GM21367 (cell line): ENCODE measurements around the gene RASAL2.
"Not testable (repeated sequence)": the region's sequence is repeated elsewhere in the genome, so short reads cannot be mapped to it uniquely, and the experiment has no call there.

Experiments used
- ATAC-seq: cut with Tn5 transposase; IDR thresholded peaks from one replicate; pipeline ENCODE4 v1.9.1; 2021; ENCODE audit not compliant: unreplicated experiment

Gene RASAL2

DNA sequence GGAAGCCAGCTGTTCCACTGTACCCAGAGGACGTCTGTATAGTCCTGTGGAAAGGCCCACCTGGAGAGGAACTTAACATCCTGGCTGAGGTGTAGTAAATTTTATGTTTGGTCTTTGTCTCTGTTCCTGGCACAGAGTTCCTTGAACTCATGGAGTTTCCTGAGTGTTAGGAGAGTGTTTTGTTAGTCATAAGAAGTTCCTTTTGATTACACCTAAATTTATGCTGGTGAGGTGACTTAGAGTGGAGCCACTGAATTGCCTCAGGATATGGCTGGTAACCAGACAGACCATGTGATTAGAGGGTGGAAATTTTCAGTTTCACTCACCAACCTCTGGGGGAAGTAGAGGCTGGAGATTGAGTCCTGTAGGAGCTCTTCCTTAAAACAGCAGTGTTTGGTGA lies 57.9 kb downstream of the RASAL2 start:
- no peak for ATAC-seq

DNA sequence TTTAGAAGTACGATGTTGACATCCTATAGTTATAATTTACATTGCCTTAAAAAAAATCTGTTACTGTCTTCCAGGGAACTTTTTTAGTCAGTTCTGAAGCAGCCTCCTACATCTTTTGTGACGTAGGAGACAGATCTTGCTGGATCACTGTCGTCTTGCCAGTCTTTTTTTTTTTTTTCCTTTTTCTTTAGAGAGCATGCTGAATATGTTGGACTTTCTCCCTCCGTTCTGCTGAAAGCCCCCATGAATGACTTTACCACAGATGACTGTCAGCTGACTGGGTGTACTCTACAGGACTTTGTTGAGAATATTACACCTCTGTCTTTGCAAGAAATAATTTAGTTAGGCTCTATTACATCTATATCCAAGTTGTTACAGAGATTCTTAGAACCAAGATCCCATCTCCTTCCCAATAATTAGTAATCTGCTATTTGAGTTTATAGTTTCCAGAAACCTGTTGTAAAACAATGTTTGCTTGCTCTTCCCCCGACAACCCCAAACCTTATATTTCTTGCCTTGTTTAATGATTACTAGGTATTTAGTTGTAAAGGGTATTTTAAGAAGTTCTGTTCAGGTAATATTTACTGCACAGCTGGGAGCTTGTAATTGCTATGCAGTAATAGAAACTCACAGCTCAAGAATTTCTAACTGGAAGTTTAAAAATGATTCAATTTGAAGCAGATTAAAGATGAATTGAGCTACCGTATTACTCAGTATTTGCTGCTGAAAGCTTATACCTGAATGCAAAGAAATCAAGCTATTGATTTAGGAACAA lies 61.8 kb downstream of the RASAL2 start:
- no peak for ATAC-seq

DNA sequence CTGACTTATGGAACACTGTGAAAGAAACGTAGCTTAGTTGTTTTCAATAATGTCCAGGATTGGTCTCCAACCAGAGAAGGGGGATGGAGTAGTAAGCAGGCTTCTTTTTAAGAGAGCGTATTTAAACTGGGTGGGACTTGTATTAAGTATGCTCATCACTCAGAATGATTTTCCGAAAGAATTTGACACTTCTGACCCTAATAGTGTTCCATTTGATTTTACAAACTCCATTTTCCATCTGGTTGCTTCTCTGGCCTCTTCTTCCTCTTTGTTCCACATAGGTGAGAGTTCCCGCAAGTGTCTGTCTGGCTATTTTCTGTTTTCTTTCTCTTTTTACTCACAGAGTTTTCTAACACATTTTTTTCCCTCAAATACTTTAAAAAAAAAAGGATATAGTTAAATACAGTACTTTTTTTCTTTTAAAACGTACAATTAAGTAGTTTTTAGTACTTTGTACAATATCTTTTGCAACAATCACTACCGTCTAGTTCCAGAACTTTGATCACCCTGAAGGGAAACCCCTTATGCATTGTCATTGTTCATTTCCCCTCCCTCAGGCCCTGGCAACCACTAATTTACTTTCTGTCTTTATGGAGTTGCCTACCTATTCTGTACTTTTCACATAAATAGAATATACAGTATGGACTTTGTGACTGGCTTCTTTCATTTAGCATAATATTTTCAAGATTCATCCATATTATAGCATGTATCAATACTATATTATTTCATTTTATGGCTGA lies 67.0 kb downstream of the RASAL2 start:
- ATAC-seq: no peak

DNA sequence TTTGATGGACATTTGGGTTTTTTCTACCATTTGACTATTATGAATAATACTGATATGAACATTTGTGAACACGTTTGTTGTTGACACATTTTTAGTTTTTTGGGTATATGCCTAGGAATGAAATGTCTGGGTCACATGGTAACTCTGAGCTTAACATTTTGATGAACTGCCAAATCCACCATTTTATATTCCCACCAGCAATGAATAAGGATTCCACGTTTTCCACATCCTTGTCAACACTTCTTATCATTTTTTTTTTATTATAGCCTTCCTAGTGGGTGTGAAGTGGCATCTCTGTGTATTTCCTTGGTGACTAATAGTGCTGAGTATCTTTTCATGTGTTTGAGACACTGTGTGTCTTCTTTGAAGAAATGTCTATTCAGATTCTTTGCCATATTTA lies 67.6 kb downstream of the RASAL2 start:
- ATAC-seq: no peak

DNA sequence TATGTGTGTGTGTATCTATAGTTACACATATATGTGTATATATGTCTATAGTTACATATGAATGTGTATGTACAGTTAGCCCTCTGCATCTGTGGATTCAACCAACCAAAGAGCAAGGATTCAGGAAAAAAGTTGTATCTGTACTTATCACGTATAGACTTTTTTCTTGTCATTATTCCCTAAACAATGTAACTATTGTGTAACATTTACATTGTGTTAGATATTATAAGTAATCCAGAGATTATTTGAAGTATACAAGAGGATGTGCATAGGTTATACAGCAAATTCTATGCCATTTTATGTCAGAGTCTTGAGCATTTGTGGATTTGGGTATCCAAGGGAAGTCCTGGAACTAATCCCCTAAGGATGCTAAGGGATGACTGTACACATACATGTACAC lies 71.3 kb downstream of the RASAL2 start:
- no peak for ATAC-seq

DNA sequence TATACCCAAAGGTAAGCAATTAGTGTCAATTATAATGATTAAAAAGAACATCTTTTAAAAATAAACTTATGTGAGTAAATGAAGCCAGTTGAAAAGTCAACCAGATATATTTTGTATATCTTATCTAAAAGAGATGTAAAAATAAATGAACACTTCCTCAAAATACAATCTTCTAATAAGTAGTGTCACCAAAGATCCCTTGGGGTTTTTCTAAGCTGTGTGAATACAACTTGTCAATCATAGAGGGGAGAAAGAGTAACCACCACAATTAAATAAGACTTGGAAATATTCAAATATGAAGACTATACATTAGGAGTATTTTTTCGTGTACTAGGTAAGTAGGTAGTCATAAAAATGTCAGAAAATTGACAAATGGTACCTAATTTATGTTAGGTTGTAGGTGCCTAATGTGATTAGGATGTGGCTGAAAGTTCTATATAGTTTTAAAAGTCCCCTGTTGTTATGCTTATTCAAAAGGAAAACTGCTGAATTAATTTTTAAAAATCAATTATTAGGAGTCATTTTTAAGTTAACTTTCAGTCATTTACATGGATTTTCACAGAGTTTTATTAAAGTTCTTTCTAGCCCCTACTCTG lies 72.6 kb downstream of the RASAL2 start:
- no peak for ATAC-seq

DNA sequence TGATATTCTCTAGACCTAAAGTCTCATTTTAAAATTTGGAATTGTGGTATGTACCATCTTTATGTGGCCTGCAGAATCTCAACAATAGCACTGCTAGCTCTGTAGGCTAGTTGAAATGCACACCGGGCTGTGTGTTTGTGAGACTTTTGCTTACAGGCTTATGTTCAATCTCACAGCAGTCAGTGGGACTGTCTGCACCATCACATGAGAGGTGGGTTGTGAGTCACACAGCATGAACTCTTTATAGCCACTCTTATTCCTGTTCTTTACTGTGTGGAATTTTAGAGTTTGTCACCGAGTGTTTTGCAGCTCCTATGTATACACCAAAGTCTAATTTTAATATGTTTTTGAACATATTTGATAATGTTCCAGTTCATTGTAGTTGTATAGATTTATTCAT lies 74.6 kb downstream of the RASAL2 start:
- ATAC-seq: no peak

DNA sequence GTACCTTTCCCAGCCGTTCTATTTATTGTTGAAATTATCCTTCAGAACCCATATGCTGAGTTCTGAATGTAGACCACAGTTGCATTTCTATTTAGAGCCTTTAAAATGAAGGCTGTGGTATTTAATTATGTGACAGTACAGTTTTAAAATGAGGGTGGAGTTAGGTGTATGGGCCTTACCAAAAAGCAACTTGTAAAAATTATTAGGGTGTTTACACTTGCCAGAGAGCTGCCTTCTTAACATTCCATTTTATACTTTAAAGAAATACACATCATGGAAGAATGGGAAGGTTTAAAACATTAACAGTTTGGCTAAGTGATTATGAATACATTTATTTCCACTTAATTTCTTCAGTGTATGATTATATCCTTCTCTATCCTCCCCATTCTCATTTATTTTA lies 75.7 kb downstream of the RASAL2 start:
- no peak for ATAC-seq

DNA sequence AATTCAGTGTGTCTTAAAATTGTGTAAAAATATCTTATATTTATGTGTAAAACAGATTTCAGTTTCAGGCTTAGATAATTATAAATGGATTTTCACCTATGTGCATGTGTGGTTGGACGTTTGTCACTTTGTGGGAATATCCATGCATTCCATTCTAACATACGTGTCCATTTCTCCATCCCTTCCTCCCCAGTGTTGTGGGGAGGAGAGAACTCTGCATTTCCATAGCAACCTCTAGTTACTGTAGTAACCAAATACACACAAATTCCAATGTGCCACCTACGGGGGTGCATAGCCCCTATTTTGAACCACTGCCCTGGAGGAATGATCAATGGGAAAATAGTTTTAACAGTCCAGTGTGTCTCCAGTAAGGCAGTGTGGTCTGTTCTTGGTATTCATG lies 79.0 kb downstream of the RASAL2 start:
- no peak for ATAC-seq

DNA sequence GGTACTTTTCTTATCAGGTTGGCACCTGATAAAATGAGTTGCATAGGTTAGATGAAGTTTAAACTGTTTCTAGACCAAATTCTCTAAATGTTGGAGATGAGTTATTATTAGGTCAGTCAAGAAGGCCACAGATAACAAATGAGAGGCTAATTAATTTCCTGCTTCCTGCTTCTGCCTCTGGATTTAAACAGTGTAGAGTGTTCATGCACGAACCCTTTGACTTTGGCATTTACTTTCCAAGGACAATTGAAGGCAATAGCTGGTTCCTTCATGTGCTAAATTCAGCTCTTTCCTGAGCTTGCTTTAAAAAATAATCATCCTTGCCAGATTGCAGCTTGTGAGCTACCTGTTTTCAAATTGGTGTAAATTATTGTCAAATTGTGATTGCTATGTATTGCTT lies 80.6 kb downstream of the RASAL2 start:
- no peak for ATAC-seq

DNA sequence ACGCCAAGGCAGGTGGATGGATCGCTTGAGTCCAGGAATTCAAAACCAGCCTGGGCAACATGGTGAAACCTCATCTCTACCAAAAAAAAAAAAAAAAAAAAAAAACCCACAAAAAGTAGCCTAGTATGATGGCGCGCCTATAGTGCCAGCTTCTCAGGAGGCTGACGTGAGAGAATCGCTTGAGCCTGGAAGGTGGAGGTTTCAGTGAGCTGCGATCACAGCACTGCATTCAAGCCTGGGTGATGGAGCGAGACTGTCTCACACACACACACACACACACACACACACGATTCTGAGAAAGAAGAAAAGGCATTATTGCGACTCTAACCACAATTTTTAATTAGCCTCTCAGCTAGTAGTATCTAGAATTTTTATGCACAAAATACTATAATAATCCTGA lies 86.5 kb downstream of the RASAL2 start:
- ATAC-seq: no peak

DNA sequence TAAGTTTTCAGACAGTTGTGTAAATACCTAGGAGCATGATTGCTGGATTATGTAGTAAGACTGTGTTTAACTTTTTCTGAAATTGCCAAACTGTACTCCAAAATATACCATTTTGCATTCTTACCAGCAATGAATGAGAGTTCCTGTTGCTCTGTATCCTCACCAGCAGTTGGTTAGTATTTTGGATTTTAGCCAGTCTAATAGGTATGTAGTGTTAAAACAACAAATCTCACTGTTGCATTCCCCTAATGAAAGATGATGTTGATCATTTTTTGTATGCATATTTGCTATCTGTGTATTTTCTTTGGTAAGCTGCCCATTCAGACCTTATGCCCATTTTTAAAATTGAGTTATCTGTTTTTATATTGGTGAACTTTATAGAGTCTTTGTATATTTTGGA lies 89.9 kb downstream of the RASAL2 start:
- no peak for ATAC-seq

DNA sequence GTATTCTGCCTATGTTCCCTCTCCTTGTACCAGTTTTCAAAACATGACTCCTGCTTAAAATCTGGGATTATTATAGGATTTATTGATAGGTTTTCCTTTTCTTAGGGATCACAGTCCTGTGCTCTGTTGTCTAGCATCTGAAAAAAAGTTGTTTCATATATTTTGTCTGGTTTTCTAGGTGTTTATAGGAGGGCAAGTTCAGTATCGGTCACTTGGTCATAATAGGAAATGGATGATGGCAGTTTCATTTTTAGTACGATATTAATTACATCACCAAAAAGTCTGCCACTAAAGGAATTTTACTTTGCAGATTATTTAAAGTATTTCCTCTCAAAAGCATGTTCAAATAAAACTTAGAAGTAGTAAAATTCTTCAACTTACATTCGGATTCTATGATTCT lies 94.4 kb downstream of the RASAL2 start:
- ATAC-seq: no peak

DNA sequence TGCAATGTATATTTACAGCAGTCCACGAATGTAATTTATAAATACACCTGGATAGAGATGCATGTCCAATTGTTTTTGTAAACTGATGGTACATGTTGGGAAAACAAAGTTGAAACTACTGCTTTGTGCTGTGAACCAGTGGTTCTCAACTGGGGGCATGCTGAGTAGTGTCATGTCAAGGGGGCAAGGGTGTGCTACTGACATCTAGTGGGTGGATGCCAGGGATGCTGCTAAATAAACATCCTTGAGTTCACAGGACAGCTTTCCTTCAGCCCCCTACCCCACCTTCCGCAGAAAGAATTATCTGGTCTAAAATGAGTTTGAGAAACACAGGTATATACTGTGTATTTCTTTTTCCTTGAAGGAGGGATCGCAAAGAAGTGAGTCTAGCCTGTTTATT lies 95.9 kb downstream of the RASAL2 start:
- peak; percentile 77 for ATAC-seq

DNA sequence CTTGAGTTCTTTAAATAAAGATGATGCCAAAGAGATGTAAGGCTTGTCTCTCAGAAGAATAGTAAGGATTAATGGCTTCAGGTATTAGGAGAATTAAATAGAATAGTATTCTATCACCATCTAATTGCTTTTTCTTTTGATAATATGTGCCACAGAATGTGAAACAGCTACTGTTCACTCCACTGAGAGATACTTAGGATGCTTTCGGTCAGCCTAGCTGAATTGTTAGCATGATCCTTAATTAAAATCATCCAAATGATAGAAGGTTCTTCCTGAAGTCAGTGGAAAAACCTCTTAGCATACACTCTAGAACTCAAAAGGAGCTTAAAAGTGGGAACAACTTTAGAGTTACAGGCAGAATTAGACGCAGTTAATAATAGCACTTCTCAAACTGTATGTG lies 97.0 kb downstream of the RASAL2 start:
- ATAC-seq: no peak

DNA sequence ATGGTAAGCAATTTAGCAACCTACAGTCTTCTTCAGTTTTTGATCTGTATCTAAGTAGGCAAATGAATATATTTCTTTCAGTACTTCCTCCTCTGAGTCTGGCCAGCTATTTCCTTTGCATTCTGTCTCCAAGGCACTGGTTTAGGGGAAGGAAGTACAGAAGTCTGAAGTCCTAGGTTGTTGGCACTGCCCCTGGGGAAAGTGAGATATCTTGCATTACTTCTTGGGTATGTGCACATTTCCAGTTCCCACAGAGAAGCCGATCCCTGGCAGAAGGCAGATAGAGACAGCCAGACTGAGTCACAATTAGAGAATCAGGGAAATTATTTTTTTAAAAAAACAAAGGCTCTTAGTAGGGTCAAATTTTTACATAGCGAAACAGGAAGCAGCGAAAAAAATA lies 98.8 kb downstream of the RASAL2 start:
- no peak for ATAC-seq

DNA sequence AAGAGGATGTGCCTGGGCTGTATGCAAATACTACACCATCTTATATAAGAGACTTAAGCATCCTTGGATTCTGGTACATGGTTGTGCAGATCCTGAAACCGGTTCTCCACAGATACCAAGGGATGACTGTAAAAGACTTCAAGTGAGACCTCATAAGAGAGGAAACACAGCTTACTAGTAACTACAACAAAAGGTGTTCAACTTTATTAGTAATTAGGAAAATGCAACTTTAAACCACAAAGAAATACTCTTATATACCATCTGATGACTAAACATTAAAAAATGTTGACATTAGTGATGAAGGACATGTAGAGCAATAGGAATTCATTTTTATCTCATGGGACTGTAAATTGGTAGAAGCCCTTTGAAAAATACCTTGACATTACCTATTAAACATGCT lies 102.7 kb downstream of the RASAL2 start:
- no peak for ATAC-seq

DNA sequence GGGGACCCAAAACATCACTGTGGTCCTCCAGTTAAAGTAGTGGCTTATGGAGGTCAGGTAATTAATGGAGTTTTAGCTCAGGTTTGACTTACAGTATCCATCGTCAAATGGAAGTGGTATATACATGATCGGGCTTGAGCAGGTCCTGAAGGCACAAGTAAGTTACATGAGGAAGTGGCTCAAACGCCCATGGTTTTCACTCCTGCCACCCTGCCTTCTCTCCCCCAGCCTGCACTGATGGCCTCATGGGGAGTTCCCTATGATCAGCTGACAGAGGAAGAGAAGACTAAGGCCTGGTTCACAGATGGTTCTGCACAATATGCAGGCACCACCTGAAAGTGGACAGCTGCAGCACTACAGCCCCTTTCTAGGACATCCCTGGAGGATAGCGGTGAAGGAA lies 108.2 kb downstream of the RASAL2 start:
- not testable (repeated sequence) for ATAC-seq

DNA sequence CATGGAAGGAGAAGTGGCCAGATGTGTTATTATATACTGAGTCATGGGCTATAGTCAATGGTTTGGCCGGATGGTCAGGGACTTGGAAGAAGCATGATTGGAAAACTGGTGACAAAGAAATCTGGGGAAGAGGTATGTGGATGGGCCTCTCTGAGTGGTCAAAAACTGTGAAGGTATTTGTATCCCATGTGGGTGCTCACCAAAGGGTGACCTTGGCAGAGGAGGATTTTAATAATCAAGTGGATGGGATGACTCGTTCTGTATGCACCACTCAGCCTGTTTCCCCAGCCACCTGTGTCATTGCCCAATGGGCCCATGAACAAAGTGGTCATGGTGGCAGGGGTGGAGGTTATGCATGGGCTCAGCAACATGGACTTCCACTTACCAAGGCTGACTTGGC lies 108.6 kb downstream of the RASAL2 start:
- not testable (repeated sequence) for ATAC-seq

DNA sequence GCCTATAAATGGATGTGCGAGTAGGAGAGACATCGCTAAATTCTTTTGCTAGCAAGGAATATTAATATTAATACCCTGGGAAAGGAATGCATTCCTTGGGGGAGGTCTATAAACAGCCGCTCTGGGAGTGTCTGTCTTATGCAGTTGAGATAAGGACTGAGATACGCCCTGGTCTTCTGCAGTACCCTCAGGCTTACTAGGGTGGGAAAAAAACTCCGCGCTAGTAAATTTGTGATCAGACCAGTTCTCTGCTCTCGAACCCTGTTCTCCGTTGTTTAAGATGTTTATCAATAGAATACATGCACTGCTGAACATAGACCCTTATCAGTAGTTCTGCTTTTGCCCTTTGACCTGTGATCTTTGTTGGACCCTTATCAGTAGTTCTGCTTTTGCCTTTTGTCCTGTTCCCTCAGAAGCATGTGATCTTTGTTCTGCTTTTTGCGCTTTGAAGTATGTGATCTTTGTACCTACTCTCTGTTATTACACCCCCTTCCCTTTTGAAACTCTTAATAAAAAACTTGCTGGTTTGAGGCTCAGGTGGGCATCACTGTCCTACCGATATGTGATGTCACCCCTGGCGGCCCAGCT lies 114.5 kb downstream of the RASAL2 start:
- not testable (repeated sequence) for ATAC-seq

DNA sequence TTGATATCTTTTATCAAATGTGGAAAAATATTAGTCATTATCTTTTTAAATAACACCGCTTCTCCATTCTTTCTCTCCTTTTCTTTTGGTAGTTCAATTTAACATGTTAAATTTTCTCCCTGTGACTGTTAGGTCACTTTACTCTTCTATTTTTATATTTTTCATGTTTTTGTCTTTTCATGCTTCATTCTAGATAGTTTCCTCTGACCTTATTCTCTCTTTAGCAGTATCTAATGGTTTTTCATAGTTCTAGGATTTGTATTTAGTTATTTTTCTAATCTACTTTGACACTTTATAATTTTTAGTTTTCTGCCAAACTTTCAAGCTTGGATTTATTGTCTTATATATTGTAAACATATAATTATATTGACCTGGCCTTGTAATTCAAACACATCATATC lies 116.0 kb downstream of the RASAL2 start:
- ATAC-seq: no peak

DNA sequence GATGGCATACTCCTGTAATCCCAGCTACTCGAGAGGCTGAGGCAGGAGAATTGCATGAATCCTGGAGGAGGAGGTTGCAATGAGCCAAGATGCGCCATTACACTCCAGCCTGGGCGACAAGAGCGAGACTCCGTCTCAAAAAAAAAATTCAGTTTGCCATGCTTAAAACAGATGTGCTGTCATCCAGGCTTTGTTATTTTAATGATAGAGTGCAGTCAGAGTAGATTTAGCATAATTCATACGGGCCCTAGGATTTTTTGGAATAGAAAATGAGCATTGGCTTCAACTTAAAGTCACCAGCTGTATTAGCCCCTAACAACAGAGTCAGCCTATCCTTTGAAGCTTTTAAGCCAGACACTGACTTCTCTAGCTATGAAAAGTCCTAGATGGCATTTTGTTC lies 124.6 kb downstream of the RASAL2 start:
- ATAC-seq: no peak
